GM19328 (cell line): Measurements from ENCODE around the gene MAP3K4.

ENCODE experiments used
- ATAC-seq: cut with Tn5 transposase; IDR thresholded peaks from one replicate; pipeline ENCODE4 v1.9.1; 2021; ENCODE audit warnings: mild to moderate bottlenecking, moderate library complexity; ENCODE audit not compliant: unreplicated experiment

Gene MAP3K4

GRCh38 chr6:161139766-161140553 lies 148.4 kb downstream of the MAP3K4 start:
- ATAC-seq = no peak

GRCh38 chr6:161140554-161140875 lies 148.9 kb downstream of the MAP3K4 start:
- ATAC-seq = no peak

- ATAC-seq = no peak
Measured at GRCh38 chr6:161141173-161141572, 149.6 kb downstream of the MAP3K4 start.

GRCh38 chr6:161142957-161143296 lies 151.4 kb downstream of the MAP3K4 start:
- ATAC-seq = no peak

GRCh38 chr6:161143663-161144430 lies 152.3 kb downstream of the MAP3K4 start:
- no peak for ATAC-seq

- ATAC-seq = no peak
Measured at GRCh38 chr6:161150136-161150535, 158.6 kb downstream of the MAP3K4 start.

GRCh38 chr6:161150566-161150965 lies 159.0 kb downstream of the MAP3K4 start:
- no peak for ATAC-seq

GRCh38 chr6:161151059-161151645 lies 159.6 kb downstream of the MAP3K4 start:
- no peak for ATAC-seq

GRCh38 chr6:161151660-161152526 lies 160.3 kb downstream of the MAP3K4 start:
- ATAC-seq = no peak

GRCh38 chr6:161152527-161152862 lies 160.9 kb downstream of the MAP3K4 start:
- no peak for ATAC-seq

- ATAC-seq = no peak
Measured at GRCh38 chr6:161152907-161153662, 161.5 kb downstream of the MAP3K4 start.

- ATAC-seq = no peak
Measured at GRCh38 chr6:161153725-161154124, 162.2 kb downstream of the MAP3K4 start.

- no peak for ATAC-seq
Measured at GRCh38 chr6:161154796-161155335, 163.3 kb downstream of the MAP3K4 start.

GRCh38 chr6:161161121-161161520 lies 169.6 kb downstream of the MAP3K4 start:
- ATAC-seq = no peak

- no peak for ATAC-seq
Measured at GRCh38 chr6:161161889-161162624, 170.5 kb downstream of the MAP3K4 start.

- no peak for ATAC-seq
Measured at GRCh38 chr6:161162722-161163121, 171.2 kb downstream of the MAP3K4 start.

GRCh38 chr6:161163466-161164181 lies 172.1 kb downstream of the MAP3K4 start:
- no peak for ATAC-seq

GRCh38 chr6:161164182-161164625 lies 172.6 kb downstream of the MAP3K4 start:
- ATAC-seq = no peak

- ATAC-seq = no peak
Measured at GRCh38 chr6:161166176-161166575, 174.6 kb downstream of the MAP3K4 start.
